ENCODE data around the gene FBXO10. TPM values are rescaled to one million over a fixed set of nuclear protein-coding genes. Genes with fewer than 3 reads are reported as not detected.

FBXO10 gene
- total and polyA plus RNA-seq, 11 donors, result 2.4 to 9.8 (median 6.7) TPM

DNA sequence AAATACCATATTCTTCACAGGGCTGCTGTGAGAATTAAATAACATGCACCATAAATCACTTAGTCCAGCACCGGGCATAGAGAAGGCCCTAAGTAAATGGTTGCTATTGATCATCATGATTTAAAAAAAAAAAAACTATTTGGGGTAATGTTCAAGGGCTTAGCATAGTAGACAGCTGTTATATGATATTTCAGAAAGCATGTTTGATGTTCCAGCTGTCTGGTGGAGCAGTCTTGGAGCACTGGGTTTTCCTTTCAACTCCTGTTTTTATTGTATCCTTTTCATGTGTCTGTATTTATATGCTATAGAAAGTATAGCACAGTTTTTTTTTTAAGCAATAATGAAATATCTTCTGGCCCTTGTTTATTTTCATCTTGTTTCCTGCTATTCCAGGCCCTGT is 44.2 kb upstream of the FBXO10 start:
- 91 to 100% (median 97%) methylated on average over 1 of the region's 1 CpG for WGBS, 4 donors
- intact Hi-C loops (cut with DNase I), result loop anchor here in 1 of 10 donors (10.0 kb wide), 1 partner anchor 64 kb away; no protein-coding TSS in a partner anchor
- no peak for TF ChIP-seq CTCF (IDR thresholded peaks at IDR 0.05)
- no peak for TF ChIP-seq POLR2A (IDR thresholded peaks at IDR 0.05)
- Histone ChIP-seq H3K4me3 (no peak overlapping the region), H3K27me3 (no peaks in the 10 kb centered on the region), H3K4me1 (no peaks in the 10 kb centered on the region), H3K36me3 (no peaks in the 10 kb centered on the region), H3K9me3 (no peaks in the 10 kb centered on the region), H3K27ac (no peak overlapping the region)
- ATAC-seq (no peak), DNase-seq (no peak)

DNA sequence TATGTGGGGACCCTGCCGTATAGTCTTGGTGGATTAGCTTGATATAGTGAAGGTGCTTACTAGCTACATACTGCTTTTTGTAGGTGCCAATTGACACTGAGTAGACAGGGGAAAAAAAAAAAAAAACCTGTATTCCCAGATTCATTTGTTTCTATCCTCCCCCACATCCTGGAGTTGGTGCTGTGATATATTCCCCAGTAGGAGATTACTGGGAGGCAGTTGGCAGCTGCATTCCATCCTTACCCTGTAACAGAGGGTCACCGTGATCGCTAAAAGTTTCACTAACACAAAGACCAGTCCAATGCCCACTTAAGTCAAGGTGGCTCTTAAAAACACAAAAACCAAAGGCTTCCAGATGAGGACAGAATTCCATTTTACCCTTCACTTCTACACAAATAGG is 43.6 kb upstream of the FBXO10 start:
- ATAC-seq (no peak), DNase-seq (no peak)
- Histone ChIP-seq H3K36me3 (no peaks in the 10 kb centered on the region), H3K4me1 (no peaks in the 10 kb centered on the region), H3K27me3 (no peaks in the 10 kb centered on the region), H3K9me3 (no peaks in the 10 kb centered on the region), H3K4me3 (no peak overlapping the region), H3K27ac (no peak overlapping the region)
- intact Hi-C loops (cut with DNase I), result loop anchor here in 1 of 10 donors (10.0 kb wide), 1 partner anchor 65 kb away; no protein-coding TSS in a partner anchor
- TF ChIP-seq POLR2A (IDR thresholded peaks at IDR 0.05) (no peak), CTCF (IDR thresholded peaks at IDR 0.05) (no peak)
- 82 to 87% (median 84%) methylated on average over 3 of the region's 3 CpGs for WGBS, 4 donors

DNA sequence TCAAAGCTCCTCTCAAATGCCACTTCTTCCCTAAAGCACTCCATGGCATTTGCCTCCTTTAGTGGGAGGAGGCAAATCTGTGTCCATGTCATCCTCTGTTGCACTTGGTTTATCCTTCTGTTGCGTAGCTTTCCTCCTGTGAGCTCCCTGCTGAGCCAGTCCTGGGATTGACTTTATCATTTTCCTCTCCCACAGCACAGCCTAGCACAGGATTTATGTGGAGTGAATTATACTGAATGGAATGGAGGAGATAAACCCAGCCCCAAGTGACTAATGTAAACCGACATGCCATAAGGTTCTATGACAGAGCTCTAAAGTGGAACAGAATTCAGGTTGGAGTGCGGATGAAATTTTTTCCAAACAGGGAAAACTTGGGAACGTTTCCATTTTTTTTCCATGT is 42.6 kb upstream of the FBXO10 start:
- Histone ChIP-seq H3K27ac (no peak overlapping the region), H3K36me3 (no peaks in the 10 kb centered on the region), H3K4me1 (no peaks in the 10 kb centered on the region), H3K9me3 (no peaks in the 10 kb centered on the region), H3K27me3 (no peaks in the 10 kb centered on the region), H3K4me3 (no peak overlapping the region)
- DNase-seq (no peak), ATAC-seq (no peak)
- WGBS, 4 donors, result 80 to 88% (median 81%) methylated on average over 4 of the region's 4 CpGs
- intact Hi-C loops (cut with DNase I), result no loop called here
- no peak for TF ChIP-seq POLR2A (IDR thresholded peaks at IDR 0.05)

GRCh38 chr9:37617832-37618231 is 41.7 kb upstream of the FBXO10 start:
- intact Hi-C loops (cut with DNase I), result no loop called here
- DNase-seq (no peak), ATAC-seq (peak in 2 of 4 donors; percentile 52 to 61)
- Histone ChIP-seq H3K27me3 (no peaks in the 10 kb centered on the region), H3K4me3 (no peak overlapping the region), H3K4me1 (no peaks in the 10 kb centered on the region), H3K36me3 (no peaks in the 10 kb centered on the region), H3K27ac (peak overlapping the region in 1 of 12 donors; percentile 30), H3K9me3 (no peaks in the 10 kb centered on the region)
- WGBS, 4 donors, result 34 to 49% (median 42%) methylated on average over 4 of the region's 4 CpGs
- TF ChIP-seq POLR2A (IDR thresholded peaks at IDR 0.05), result no peak
- TF ChIP-seq CTCF (IDR thresholded peaks at IDR 0.05), result no peak

DNA sequence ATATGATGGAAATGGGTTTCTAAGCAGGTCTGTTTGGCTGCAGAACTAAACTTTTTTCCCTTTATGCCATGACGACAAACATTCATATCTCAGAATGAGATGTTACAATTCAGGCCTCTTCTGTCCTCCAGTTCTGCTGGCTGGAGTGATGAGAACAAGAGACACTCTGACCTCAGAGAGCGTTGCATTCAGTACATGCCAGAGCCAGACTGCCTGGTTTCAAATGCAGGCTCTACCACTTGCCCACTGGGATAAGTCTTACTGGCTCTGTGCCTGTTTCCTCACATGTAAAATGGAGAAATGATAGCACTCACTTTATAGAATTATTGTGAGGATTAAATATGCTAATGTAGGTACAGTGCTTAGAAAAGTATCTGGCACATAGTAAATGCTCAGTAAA is 41.0 kb upstream of the FBXO10 start:
- WGBS, 4 donors, result 77 to 88% (median 81%) methylated on average over 2 of the region's 2 CpGs
- Histone ChIP-seq H3K27me3 (no peaks in the 10 kb centered on the region), H3K9me3 (no peaks in the 10 kb centered on the region), H3K4me3 (no peak overlapping the region), H3K27ac (no peak overlapping the region), H3K36me3 (no peaks in the 10 kb centered on the region), H3K4me1 (no peaks in the 10 kb centered on the region)
- intact Hi-C loops (cut with DNase I), result no loop called here
- DNase-seq, result no peak
- ATAC-seq, result no peak
- TF ChIP-seq CTCF (IDR thresholded peaks at IDR 0.05), result no peak
- TF ChIP-seq POLR2A (IDR thresholded peaks at IDR 0.05), result no peak

All from heart left ventricle (tissue), 16 donors.